Suprapubic skin (tissue), 3 donors: ENCODE measurements around the gene DERL3.

Experiments used
- CTCF ChIP-seq, 2 donors: fragments of 200-600 bp in 1 of 2; fragments of 450-650 bp in 1 of 2; sonication (generic) in 1 of 2; IDR thresholded peaks; one replicate each; pipeline ENCODE4 v1.5.1; 2016 to 2019; ENCODE audit warnings: antibody characterized with exemption in 2 of 2, mild to moderate bottlenecking in 1 of 2, moderate library complexity in 1 of 2
- POLR2A ChIP-seq, 2 donors: fragments of 450-650 bp; IDR thresholded peaks; one replicate each; pipeline ENCODE4 v1.6.1; 2017; ENCODE audit warnings: antibody characterized with exemption in 2 of 2, mild to moderate bottlenecking in 2 of 2, moderate library complexity in 2 of 2

- TF ChIP-seq CTCF (IDR thresholded peaks at IDR 0.05) (no peak), POLR2A (IDR thresholded peaks at IDR 0.05) (no peak)
Measured at GRCh38 chr22:23787910-23788309, 50.9 kb downstream of the DERL3 start.
